SK-N-SH (cell line): ENCODE measurements around the gene CCDC102A. TPM values are rescaled to one million over a fixed set of nuclear protein-coding genes. Genes with fewer than 3 reads are reported as not detected.

Experiments used
- CTCF ChIA-PET: fragments of 300-600, 350-600 bp; formaldehyde crosslinking; extraction: SDS; loops from one replicate; lab custom pipeline; 2021; lab: Yijun Ruan, JAX
- POLR2A ChIA-PET: fragments of 350-600 bp; sonication (Branson Sonifier 250); formaldehyde crosslinking; extraction: SDS; loops from one replicate; lab custom pipeline; 2020; ENCODE audit warnings: antibody characterized with exemption, inconsistent platforms; lab: Yijun Ruan, JAX
- DNase-seq: peaks from one replicate; pipeline ENCODE4 v3.0.0; 2012
- H2AFZ ChIP-seq: fragments of 200-600 bp; sonication (generic); 2 replicates; pipeline ENCODE4 v1.8.1; 2016; ENCODE audit warnings: antibody characterized with exemption, mild to moderate bottlenecking, low read depth
- H3F3A ChIP-seq: fragments of 200-600 bp; sonication (generic); replicated peaks from 2 replicates; pipeline ENCODE3; 2016; ENCODE audit warnings: antibody characterized with exemption, mild to moderate bottlenecking; ENCODE audit not compliant: insufficient read depth
- H3K27ac ChIP-seq, 2 experiments: fragments of 200-500 bp in 1 of 2; fragments of 200-600 bp in 1 of 2; sonication (Bioruptor generic) in 1 of 2; sonication (generic), shearing (Covaris generic) in 1 of 2; 2 replicates each; pipeline versions ENCODE4 v1.5.1 to v1.6.1; 2014 to 2016; ENCODE audit warnings: low read depth in 2 of 2, inconsistent platforms in 1 of 2, low read length in 1 of 2, mild to moderate bottlenecking in 1 of 2, mixed read lengths in 1 of 2
- H3K27me3 ChIP-seq: fragments of 200-600 bp; sonication (generic), shearing (Covaris generic); 2 replicates; pipeline ENCODE4 v1.6.1; 2016; ENCODE audit warnings: mixed run types; ENCODE audit not compliant: insufficient read depth
- H3K36me3 ChIP-seq, 2 experiments: fragments of 200-500 bp in 1 of 2; fragments of 200-600 bp in 1 of 2; sonication (Bioruptor generic) in 1 of 2; sonication (generic) in 1 of 2; replicated peaks in 1 of 2; 2 replicates each; pipeline versions ENCODE3 to v1.5.1; 2014 to 2016; ENCODE audit warnings: low read length in 1 of 2, mild to moderate bottlenecking in 1 of 2; ENCODE audit not compliant: insufficient read depth in 2 of 2, control insufficient read depth in 1 of 2
- H3K4me1 ChIP-seq, 2 experiments: fragments of 200-500 bp in 1 of 2; fragments of 200-600 bp in 1 of 2; sonication (Bioruptor generic) in 1 of 2; sonication (generic), shearing (Covaris generic) in 1 of 2; 2 replicates each; pipeline versions ENCODE4 v1.5.1 to v1.6.1; 2014 to 2016; ENCODE audit warnings: low read depth in 1 of 2, low read length in 1 of 2, mixed run types in 1 of 2; ENCODE audit not compliant: insufficient read depth in 2 of 2, control insufficient read depth in 1 of 2
- H3K4me2 ChIP-seq: fragments of 200-600 bp; sonication (generic), shearing (Covaris generic); 2 replicates; pipeline ENCODE4 v1.6.1; 2017; ENCODE audit warnings: mixed run types
- H3K4me3 ChIP-seq, 2 experiments: fragments of 200-500 bp in 1 of 2; fragments of 200-600 bp in 1 of 2; sonication (Bioruptor generic) in 1 of 2; sonication (generic), shearing (Covaris generic) in 1 of 2; 2 replicates each; pipeline versions ENCODE4 v1.5.1 to v1.8.1; 2014 to 2016; ENCODE audit warnings: low read depth in 2 of 2, inconsistent platforms in 1 of 2, low read length in 1 of 2, mild to moderate bottlenecking in 1 of 2, mixed read lengths in 1 of 2, moderate library complexity in 1 of 2
- H3K79me2 ChIP-seq: fragments of 200-600 bp; sonication (generic); 2 replicates; pipeline ENCODE4 v1.8.1; 2017; ENCODE audit warnings: mild to moderate bottlenecking; ENCODE audit not compliant: insufficient read depth
- H3K9ac ChIP-seq: fragments of 200-600 bp; sonication (generic); 2 replicates; pipeline ENCODE4 v1.6.1; 2017; ENCODE audit warnings: mixed run types
- H3K9me2 ChIP-seq: fragments of 200-600 bp; sonication (generic); 2 replicates; pipeline ENCODE4 v1.6.1; 2017; ENCODE audit warnings: mixed run types
- H3K9me3 ChIP-seq: fragments of 200-600 bp; sonication (generic); 2 replicates; pipeline ENCODE4 v1.6.1; 2017; ENCODE audit warnings: mixed run types, mild to moderate bottlenecking, moderate library complexity
- H4K20me1 ChIP-seq: fragments of 200-600 bp; sonication (generic); 2 replicates; pipeline ENCODE4 v1.6.1; 2017; ENCODE audit warnings: mild to moderate bottlenecking, mixed run types; ENCODE audit not compliant: insufficient read depth
- CHD2 ChIP-seq: fragments of 150-350 bp; IDR thresholded peaks from 2 replicates; pipeline ENCODE4 v1.6.1; 2018; ENCODE audit warnings: low read length; ENCODE audit not compliant: partially characterized antibody
- EP300 ChIP-seq, 2 experiments: IDR thresholded peaks; 2 replicates each; pipeline versions ENCODE4 v1.4.0 to v1.6.1; 2012; ENCODE audit warnings: borderline replicate concordance in 1 of 2, low read depth in 1 of 2, low read length in 1 of 2
- EZH2phosphoT487 ChIP-seq: fragments of 200-600 bp; sonication (generic); IDR thresholded peaks from 2 replicates; pipeline ENCODE4 v1.6.1; 2017; ENCODE audit warnings: low read depth, mixed run types, mild to moderate bottlenecking, antibody characterized with exemption, moderate library complexity, borderline replicate concordance
- FOSL2 ChIP-seq: IDR thresholded peaks from 2 replicates; pipeline ENCODE4 v1.4.0; 2012; ENCODE audit warnings: low read depth, mild to moderate bottlenecking, moderate library complexity, borderline replicate concordance
- FOXJ3 ChIP-seq: sonication (generic); formaldehyde crosslinking; IDR thresholded peaks from 2 replicates; pipeline ENCODE4 v1.5.1; 2020; ENCODE audit warnings: mild to moderate bottlenecking, missing genetic modification reagents
- FOXM1 ChIP-seq: IDR thresholded peaks from 2 replicates; pipeline ENCODE4 v1.4.0; 2012; ENCODE audit warnings: low read depth, mild to moderate bottlenecking
- GABPA ChIP-seq: IDR thresholded peaks from 2 replicates; pipeline ENCODE4 v1.4.0; 2012; ENCODE audit warnings: low read depth, mild to moderate bottlenecking
- GATA2 ChIP-seq: sonication (generic); formaldehyde crosslinking; IDR thresholded peaks from 2 replicates; pipeline ENCODE4 v1.5.0; 2020; ENCODE audit warnings: mild to moderate bottlenecking, missing genetic modification reagents
- JUND ChIP-seq: IDR thresholded peaks from 2 replicates; pipeline ENCODE4 v1.4.0; 2012
- MXI1 ChIP-seq: IDR thresholded peaks from 2 replicates; pipeline ENCODE4 v1.6.1; 2012; ENCODE audit warnings: mild to moderate bottlenecking, low read depth, low read length, improper control_type of control experiment
- NFIC ChIP-seq: IDR thresholded peaks from 2 replicates; pipeline ENCODE4 v1.4.0; 2012; ENCODE audit warnings: borderline replicate concordance
- NRF1 ChIP-seq: IDR thresholded peaks from 2 replicates; pipeline ENCODE4 v1.6.1; 2012; ENCODE audit warnings: low read depth, mild to moderate bottlenecking, low read length
- RAD21 ChIP-seq: IDR thresholded peaks from 2 replicates; pipeline ENCODE4 v1.6.1; 2012; ENCODE audit warnings: mild to moderate bottlenecking, low read length
- RCOR1 ChIP-seq: fragments of 150-350 bp; IDR thresholded peaks from 2 replicates; pipeline ENCODE4 v1.6.1; 2017; ENCODE audit warnings: antibody characterized with exemption, low read length
- RFX5 ChIP-seq: IDR thresholded peaks from 2 replicates; pipeline ENCODE4 v1.6.1; 2012; ENCODE audit warnings: mild to moderate bottlenecking, improper control_type of control experiment, low read length
- RXRA ChIP-seq: IDR thresholded peaks from 2 replicates; pipeline ENCODE4 v1.4.0; 2012; ENCODE audit warnings: low read depth, mild to moderate bottlenecking, borderline replicate concordance
- TAF1 ChIP-seq: IDR thresholded peaks from 2 replicates; pipeline ENCODE4 v1.6.1; 2012; ENCODE audit warnings: low read depth, mild to moderate bottlenecking, low read length, moderate library complexity, borderline replicate concordance
- TCF12 ChIP-seq: IDR thresholded peaks from 2 replicates; pipeline ENCODE4 v1.4.0; 2012
- TEAD4 ChIP-seq: IDR thresholded peaks from 2 replicates; pipeline ENCODE4 v1.4.0; 2012; ENCODE audit warnings: mild to moderate bottlenecking, borderline replicate concordance; ENCODE audit not compliant: insufficient read depth
- WGBS: methylation state at CpG from one replicate; pipeline ENCODE4 v1.1.6; 2017; ENCODE audit warnings: low lambda C conversion rate; 5-methylcytosine and 5-hydroxymethylcytosine counted together
- polyA plus RNA-seq, 3 experiments: library from polyadenylated mRNA; depleted of rRNA; stranded (reverse); fragments of >200 nt; gene quantifications; 2 replicates each; pipeline ENCODE4 v1.2.3, GENCODE V29; 2012
- TF ChIP-seq, protein P1 (sequence below): IDR thresholded peaks from 2 replicates; pipeline ENCODE4 v1.6.1; 2012; ENCODE audit warnings: mild to moderate bottlenecking, low read depth, low read length, moderate library complexity
- TF ChIP-seq, protein P2 (sequence below): IDR thresholded peaks from 2 replicates; pipeline ENCODE4; 2012
- TF ChIP-seq, protein P3 (sequence below): fragments of 150-350 bp; IDR thresholded peaks from 2 replicates; pipeline ENCODE4 v1.6.1; 2016; ENCODE audit warnings: mild to moderate bottlenecking, low read depth, low read length

CCDC102A gene
- polyA plus RNA-seq, 1 of the 3 experiments (the other 2 are of a cell fraction): 26.2 TPM

DNA sequence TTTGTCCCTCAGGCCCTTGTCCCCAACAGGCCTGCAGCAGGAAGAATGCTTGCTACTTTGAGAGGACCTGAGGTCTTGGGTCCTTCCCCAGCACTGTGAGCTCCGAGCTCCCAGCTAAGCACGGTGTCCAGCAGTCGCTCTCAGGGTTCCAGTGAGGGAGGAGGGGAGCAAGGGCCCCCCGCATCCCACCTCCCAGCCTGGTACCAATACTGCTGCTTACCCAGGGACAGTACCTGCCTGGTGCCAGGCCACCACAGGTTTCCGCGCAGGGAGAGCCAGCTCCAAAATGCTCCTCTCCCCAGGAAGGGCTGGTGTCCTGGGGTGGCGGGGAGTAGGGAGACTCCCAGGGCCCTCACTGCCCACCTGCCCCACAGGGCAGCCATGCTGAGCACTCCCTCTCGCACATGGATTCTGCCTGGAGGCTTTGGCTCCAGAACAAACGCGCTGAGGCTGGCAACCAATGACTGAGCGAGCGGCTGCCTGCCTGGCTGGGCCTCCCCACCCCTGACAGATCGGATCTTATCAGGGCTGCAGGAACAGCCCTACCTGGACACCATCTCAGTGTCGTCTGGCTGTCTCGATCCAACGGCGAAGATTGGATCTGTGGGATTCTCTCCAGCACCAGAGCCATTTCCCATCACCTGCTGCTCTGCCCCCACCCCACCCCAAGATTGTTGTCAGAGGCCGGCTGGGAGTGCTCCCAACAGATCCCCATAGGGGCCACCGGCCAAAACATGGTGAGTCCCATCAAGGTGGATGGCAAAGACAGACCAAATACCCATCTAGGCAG lies 52.5 kb downstream of the CCDC102A start:
- no peaks in the 10 kb centered on the region for H4K20me1 ChIP-seq
- peak overlapping the region in 1 of 2 experiments; percentile 94; a peak in 2 of 4 replicates for H3K27ac ChIP-seq
- H3K79me2 ChIP-seq: no peaks in the 10 kb centered on the region; the same call in 1 of the 2 replicates
- peak overlapping the region in 1 of 2 experiments; percentile 83; a peak in 2 of 4 replicates for H3K4me3 ChIP-seq
- H3K27me3 ChIP-seq: no peaks in the 10 kb centered on the region
- no peak overlapping the region for H3K9ac ChIP-seq
- 79% methylated on average over 13 of the region's 19 CpGs for WGBS
- peaks cover 12 to 65% of the 10 kb centered on the region in 2 experiments; a peak in 3 of 4 replicates for H3K4me1 ChIP-seq
- H3K36me3 ChIP-seq: no peaks in the 10 kb centered on the region
- no peaks in the 10 kb centered on the region for H3K9me3 ChIP-seq
- H3K9me2 ChIP-seq: no peaks in the 10 kb centered on the region
- TF ChIP-seq, protein P1, sequence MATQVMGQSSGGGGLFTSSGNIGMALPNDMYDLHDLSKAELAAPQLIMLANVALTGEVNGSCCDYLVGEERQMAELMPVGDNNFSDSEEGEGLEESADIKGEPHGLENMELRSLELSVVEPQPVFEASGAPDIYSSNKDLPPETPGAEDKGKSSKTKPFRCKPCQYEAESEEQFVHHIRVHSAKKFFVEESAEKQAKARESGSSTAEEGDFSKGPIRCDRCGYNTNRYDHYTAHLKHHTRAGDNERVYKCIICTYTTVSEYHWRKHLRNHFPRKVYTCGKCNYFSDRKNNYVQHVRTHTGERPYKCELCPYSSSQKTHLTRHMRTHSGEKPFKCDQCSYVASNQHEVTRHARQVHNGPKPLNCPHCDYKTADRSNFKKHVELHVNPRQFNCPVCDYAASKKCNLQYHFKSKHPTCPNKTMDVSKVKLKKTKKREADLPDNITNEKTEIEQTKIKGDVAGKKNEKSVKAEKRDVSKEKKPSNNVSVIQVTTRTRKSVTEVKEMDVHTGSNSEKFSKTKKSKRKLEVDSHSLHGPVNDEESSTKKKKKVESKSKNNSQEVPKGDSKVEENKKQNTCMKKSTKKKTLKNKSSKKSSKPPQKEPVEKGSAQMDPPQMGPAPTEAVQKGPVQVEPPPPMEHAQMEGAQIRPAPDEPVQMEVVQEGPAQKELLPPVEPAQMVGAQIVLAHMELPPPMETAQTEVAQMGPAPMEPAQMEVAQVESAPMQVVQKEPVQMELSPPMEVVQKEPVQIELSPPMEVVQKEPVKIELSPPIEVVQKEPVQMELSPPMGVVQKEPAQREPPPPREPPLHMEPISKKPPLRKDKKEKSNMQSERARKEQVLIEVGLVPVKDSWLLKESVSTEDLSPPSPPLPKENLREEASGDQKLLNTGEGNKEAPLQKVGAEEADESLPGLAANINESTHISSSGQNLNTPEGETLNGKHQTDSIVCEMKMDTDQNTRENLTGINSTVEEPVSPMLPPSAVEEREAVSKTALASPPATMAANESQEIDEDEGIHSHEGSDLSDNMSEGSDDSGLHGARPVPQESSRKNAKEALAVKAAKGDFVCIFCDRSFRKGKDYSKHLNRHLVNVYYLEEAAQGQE: no peak
- TF ChIP-seq, protein P2, sequence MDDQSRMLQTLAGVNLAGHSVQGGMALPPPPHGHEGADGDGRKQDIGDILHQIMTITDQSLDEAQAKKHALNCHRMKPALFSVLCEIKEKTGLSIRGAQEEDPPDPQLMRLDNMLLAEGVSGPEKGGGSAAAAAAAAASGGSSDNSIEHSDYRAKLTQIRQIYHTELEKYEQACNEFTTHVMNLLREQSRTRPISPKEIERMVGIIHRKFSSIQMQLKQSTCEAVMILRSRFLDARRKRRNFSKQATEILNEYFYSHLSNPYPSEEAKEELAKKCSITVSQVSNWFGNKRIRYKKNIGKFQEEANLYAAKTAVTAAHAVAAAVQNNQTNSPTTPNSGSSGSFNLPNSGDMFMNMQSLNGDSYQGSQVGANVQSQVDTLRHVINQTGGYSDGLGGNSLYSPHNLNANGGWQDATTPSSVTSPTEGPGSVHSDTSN: no peak
- TF ChIP-seq RFX5: peak; percentile 46; the same call in 1 of the 2 replicates
- no peak for TF ChIP-seq CHD2
- no peak for TF ChIP-seq FOXM1
- TF ChIP-seq RCOR1: peak; percentile 57
- TF ChIP-seq NRF1: no peak
- no peak for TF ChIP-seq FOSL2
- no peak for TF ChIP-seq RXRA
- TF ChIP-seq TCF12: no peak
- no peak; the same call in 1 of the 2 replicates for TF ChIP-seq RAD21
- peak; percentile 97 for TF ChIP-seq FOXJ3 (CRISPR knock-in tag)
- TF ChIP-seq GATA2 (CRISPR knock-in tag): peak; percentile 99
- TF ChIP-seq EZH2phosphoT487: no peak
- TF ChIP-seq EP300 (IDR thresholded peaks at IDR 0.05; ENCODE audit: borderline replicate concordance in 1 of 2, low read depth in 1 of 2, low read length in 1 of 2): peak in 1 of 2 experiments; percentile 96; a peak in 2 of 4 replicates
- TF ChIP-seq, protein P3, sequence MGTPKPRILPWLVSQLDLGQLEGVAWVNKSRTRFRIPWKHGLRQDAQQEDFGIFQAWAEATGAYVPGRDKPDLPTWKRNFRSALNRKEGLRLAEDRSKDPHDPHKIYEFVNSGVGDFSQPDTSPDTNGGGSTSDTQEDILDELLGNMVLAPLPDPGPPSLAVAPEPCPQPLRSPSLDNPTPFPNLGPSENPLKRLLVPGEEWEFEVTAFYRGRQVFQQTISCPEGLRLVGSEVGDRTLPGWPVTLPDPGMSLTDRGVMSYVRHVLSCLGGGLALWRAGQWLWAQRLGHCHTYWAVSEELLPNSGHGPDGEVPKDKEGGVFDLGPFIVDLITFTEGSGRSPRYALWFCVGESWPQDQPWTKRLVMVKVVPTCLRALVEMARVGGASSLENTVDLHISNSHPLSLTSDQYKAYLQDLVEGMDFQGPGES: no peak
- TF ChIP-seq TEAD4: no peak
- TF ChIP-seq JUND: no peak
- TF ChIP-seq NFIC: no peak
- peak; percentile 66; the same call in 1 of the 2 replicates for TF ChIP-seq MXI1
- TF ChIP-seq GABPA: no peak
- TF ChIP-seq TAF1: no peak
- CTCF ChIA-PET: interaction anchor here (0.7 to 21.0 kb wide), 5 partner anchors 11 to 66 kb away, joined by 3 to 354 read pairs (median 22); partner anchors contain the start of gene POLR2C
- H2AFZ ChIP-seq: no peak overlapping the region
- DNase-seq: peak; percentile 78
- no peak overlapping the region for H3K4me2 ChIP-seq
- POLR2A ChIA-PET: interaction anchor here (0.9 to 10.0 kb wide), 6 partner anchors 11 to 37 kb away, joined by 3 to 152 read pairs (median 10); partner anchors contain the start of genes CIAPIN1, COQ9 and POLR2C
- H3F3A ChIP-seq: peaks cover 5% of the 10 kb centered on the region
